Measurements from ENCODE around the gene LARGE1.

- TF ChIP-seq CTCF (IDR thresholded peaks at IDR 0.05; ENCODE audit: low read length): no peak
- TF ChIP-seq EZH2 (IDR thresholded peaks at IDR 0.05; ENCODE audit: borderline replicate concordance, low read length): no peak
Observed at GRCh38 chr22:33372875-33373274, 547.4 kb downstream of the LARGE1 start.
